OCI-M2 (cell line): ENCODE results near the gene MAGI2.
"Not testable (repeated sequence)": the region's sequence is repeated elsewhere in the genome, so short reads cannot be mapped to it uniquely, and the experiment has no call there.

Source experiments
- DNase-seq: peaks from one replicate; lab custom pipeline; 2025; ENCODE audit not compliant: unreplicated experiment; lab: John Stamatoyannopoulos, UW

The MAGI2 gene

GRCh38 chr7:78265486-78265885 is 1188.0 kb downstream of the MAGI2 start:
- no peak for DNase-seq

GRCh38 chr7:78265071-78265470 is 1188.4 kb downstream of the MAGI2 start:
- no peak for DNase-seq

GRCh38 chr7:78264105-78264504 is 1189.4 kb downstream of the MAGI2 start:
- no peak for DNase-seq

- DNase-seq = no peak
Observed at GRCh38 chr7:78261739-78262138, 1191.7 kb downstream of the MAGI2 start.

- DNase-seq = no peak
Observed at GRCh38 chr7:78261302-78261701, 1192.2 kb downstream of the MAGI2 start.

GRCh38 chr7:78260826-78261225 is 1192.6 kb downstream of the MAGI2 start:
- DNase-seq = no peak

GRCh38 chr7:78254726-78255055 is 1198.8 kb downstream of the MAGI2 start:
- DNase-seq = no peak

GRCh38 chr7:78253850-78254725 is 1199.4 kb downstream of the MAGI2 start:
- no peak for DNase-seq

- no peak for DNase-seq
Observed at GRCh38 chr7:78248867-78249266, 1204.6 kb downstream of the MAGI2 start.

GRCh38 chr7:78247910-78248689 is 1205.4 kb downstream of the MAGI2 start:
- DNase-seq = no peak

- not testable (repeated sequence) for DNase-seq
Observed at GRCh38 chr7:78240179-78240578, 1213.3 kb downstream of the MAGI2 start.

GRCh38 chr7:78234634-78235033 is 1218.8 kb downstream of the MAGI2 start:
- DNase-seq = no peak

GRCh38 chr7:78232806-78233205 is 1220.7 kb downstream of the MAGI2 start:
- DNase-seq = no peak

GRCh38 chr7:78226059-78226719 is 1227.3 kb downstream of the MAGI2 start:
- no peak for DNase-seq

- no peak for DNase-seq
Observed at GRCh38 chr7:78225534-78225933, 1227.9 kb downstream of the MAGI2 start.

- no peak for DNase-seq
Observed at GRCh38 chr7:78224923-78225322, 1228.5 kb downstream of the MAGI2 start.

GRCh38 chr7:78223598-78223997 is 1229.9 kb downstream of the MAGI2 start:
- no peak for DNase-seq

GRCh38 chr7:78222001-78222751 is 1231.3 kb downstream of the MAGI2 start:
- DNase-seq = no peak

GRCh38 chr7:78220754-78221153 is 1232.7 kb downstream of the MAGI2 start:
- DNase-seq = no peak

GRCh38 chr7:78218876-78219275 is 1234.6 kb downstream of the MAGI2 start:
- DNase-seq = no peak

GRCh38 chr7:78218051-78218450 is 1235.4 kb downstream of the MAGI2 start:
- DNase-seq = no peak
